ENCODE data around the gene PLOD1. TPM values are rescaled to one million over a fixed set of nuclear protein-coding genes. Genes with fewer than 3 reads are reported as not detected.

The PLOD1 gene
- 114 and 117 TPM in 2 replicates for total RNA-seq

DNA sequence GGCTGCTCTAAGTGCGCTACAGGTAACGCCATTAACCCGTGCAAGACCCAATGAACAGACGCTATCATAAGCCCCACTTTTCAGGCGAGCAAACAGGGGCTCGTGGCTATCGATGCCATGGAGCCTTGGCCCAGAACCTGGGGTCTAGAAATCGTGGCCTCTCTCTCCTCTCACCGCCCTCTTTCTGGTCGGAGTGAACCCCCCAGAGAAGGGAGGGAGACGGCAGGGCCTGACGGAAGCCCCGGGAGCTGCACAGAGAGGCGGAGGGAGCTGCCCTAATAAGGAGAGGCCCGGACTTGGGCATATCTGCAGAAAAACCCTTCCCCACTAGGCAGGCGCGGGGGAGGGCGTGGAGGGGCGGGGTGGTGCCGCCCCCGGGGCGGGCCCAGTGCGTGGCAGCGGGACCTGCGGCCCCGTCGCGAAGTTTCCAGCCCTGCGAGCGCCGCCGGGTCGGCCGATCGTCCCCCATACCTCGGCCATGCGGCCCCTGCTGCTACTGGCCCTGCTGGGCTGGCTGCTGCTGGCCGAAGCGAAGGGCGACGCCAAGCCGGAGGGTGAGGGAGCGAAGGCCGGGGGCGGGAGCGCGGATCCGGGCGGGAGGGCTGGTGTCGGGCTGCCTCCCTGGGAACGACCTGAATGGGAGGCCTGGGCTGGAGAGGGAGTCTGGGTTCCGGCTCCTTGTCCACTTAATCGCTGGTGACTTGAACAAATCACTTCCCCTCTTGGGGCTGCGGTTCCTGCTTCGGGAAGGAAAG, at the start of gene PLOD1:
PLOD1 (plus strand) TSS at position 416 of the 755 bp plus-strand sequence; CDS start at position 479, 63 bp downstream.

DNA sequence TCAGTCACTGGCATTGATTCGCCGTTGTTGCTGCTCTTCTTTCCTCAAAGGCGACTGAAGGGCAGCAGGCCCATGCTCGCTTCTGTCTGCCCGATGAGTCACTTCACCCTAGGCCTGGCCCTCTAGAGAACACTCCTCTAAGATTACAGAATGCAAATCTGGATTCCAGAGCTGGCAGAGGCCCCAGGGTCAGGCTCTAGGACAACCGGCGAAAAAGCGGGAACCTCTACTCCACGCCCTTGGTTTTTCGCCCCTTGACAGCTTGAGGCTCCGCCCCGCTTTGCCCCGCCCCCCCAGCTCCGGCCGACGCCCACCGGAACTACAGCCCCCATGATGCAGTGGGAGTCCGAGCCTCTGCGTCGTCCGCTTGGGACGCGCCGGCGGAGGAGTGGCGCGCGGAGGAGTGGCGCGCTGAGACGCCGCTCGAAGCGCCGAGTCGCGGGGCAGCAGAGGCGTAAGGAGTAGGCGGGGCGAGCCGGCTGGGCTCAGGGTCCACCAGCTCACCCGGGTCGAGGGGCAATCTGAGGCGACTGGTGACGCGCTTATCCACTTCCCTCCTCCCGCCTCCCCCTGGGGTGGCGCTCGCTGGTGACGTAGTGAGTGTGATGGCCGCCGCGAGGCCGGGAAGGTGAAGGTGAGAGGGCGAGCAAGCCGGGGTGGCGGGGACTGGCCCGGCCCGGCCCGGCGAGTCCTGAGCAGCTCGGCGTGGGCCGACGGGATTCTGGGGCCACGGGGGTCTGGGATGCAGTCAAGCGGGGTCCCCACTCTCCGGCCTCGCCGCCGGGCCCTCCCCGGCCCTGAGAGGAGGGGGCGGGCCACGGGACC, 45.5 kb downstream of the PLOD1 start, which contains the start of gene MFN2:
MFN2 (plus strand) TSS at position 594 of the 825 bp plus-strand sequence. CDS start 8,725 bp downstream, outside the sequence.

Other genes with a start within 250 kb of the PLOD1 start
- gene DRAXIN, start 243.0 kb upstream of the PLOD1 start, total RNA-seq, result not detected in 2 replicates
- 151 and 193 TPM in 2 replicates for gene AGTRAP, start 198.6 kb upstream of the PLOD1 start, total RNA-seq
- gene C1orf167, start 172.5 kb upstream of the PLOD1 start, total RNA-seq, result not detected in 2 replicates
- 13.3 and 19.4 TPM in 2 replicates for gene MTHFR, start 128.8 kb upstream of the PLOD1 start, total RNA-seq
- gene CLCN6, start 128.5 kb upstream of the PLOD1 start, total RNA-seq, result 7.9 and 9.3 TPM in 2 replicates
- gene NPPA, start 86.9 kb upstream of the PLOD1 start, total RNA-seq, result not detected in 2 replicates
- not detected in 2 replicates for gene NPPB, start 75.8 kb upstream of the PLOD1 start, total RNA-seq
- gene KIAA2013, start 8.3 kb upstream of the PLOD1 start, total RNA-seq, result 68.7 and 71.7 TPM in 2 replicates
- gene MFN2, start 45.7 kb downstream of the PLOD1 start, total RNA-seq, result 92.5 and 120 TPM in 2 replicates
- 40.2 and 41.5 TPM in 2 replicates for gene MIIP, start 84.8 kb downstream of the PLOD1 start, total RNA-seq
- 0.04 TPM in 1 of 2 replicates, not detected in the other for gene TNFRSF8, start 128.6 kb downstream of the PLOD1 start, total RNA-seq
- 1.3 TPM in 1 of 2 replicates, not detected in the other for gene TNFRSF1B, start 232.3 kb downstream of the PLOD1 start, total RNA-seq